ENCODE results near the gene RAET1E.
"Not testable (repeated sequence)": the region's sequence is repeated elsewhere in the genome, so short reads cannot be mapped to it uniquely, and the experiment has no call there.

RAET1E gene

DNA sequence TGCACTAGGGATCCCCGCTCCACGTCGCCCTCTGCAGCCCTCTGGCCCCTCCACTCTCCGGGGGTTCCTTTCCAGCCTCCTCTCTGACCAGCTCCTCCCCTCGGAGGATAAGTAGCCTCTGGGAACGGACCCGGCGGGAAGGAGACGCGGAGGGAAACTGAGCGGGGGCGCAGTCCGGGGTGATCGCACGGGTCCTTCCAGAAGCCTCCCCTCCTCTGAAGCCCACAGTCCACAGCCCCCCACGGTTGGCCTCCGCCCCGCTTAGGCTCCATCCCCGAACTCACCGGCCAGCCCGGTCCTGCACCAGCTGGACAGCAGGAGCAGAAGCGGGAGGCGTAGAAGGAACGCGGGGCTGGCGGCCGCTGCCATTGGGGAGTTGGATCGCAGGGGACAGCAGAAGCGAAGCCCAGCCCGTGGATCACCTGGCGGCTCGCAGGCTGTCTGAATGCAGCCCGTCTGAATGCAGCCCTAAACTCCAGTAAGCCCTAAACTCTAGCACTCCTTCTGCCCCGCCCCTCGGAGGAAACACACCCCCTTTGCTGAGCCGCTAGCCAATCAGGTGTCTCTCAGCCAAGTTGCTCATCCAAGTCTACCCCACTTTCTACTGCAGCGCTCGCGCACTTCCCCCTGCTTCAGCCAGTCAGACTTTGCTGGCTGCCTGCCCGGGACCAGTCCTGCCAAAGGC, 24.9 kb upstream of the RAET1E start, which contains the start of gene RAET1G:
RAET1G (minus strand) TSS at position 480 of the 685 bp plus-strand sequence; CDS start at position 369, 111 bp downstream.
- DNase-seq = peak; percentile 74 to 75
- TF ChIP-seq POLR2A (IDR thresholded peaks at IDR 0.05; ENCODE audit: low read length) (no peak), GATA1 (IDR thresholded peaks at IDR 0.05; ENCODE audit: low read depth, low read length) (no peak)

DNA sequence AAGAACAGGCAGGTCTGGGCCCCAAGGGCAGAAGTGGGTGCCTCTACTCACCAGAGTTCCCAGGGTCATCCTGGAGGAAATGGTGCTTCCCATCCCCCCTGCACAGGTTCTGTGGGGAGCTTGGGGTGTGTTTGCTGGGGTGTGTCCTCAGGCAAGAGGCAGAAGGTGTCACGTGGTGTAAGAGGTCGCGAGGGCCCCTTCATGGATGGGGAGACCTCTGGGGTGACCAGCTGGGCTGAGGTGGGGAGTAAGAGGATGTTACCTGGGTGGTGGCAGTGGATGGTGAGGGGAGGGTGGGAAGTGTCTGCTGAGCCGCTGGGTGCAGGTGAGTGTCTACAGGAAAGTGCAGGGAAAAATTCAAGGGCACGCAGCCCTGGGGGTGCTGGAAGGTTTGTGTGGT, 24.2 kb upstream of the RAET1E start:
- not testable (repeated sequence) for DNase-seq

DNA sequence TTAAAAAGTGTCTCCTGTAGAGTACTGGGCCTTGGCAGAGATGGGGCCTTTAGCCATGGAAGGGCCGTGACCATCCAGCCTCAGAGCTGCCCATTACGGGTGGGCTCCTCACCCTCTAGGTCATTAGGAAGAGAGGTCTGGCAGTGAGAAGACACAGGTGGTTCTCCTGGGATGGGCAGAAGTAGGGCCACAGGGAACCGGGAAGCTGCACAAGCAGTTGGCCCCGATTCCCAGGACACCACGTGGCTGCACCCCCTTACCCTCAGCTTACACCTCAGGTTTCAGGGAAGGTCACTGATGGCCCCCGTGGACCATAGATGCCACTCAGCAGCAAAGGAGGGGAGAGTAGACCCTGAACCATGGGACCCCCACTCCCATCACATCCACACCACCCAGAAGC, 23.4 kb upstream of the RAET1E start:
- no peak for DNase-seq
- TF ChIP-seq POLR2A (IDR thresholded peaks at IDR 0.05; ENCODE audit: low read length) = no peak
- TF ChIP-seq GATA1 (IDR thresholded peaks at IDR 0.05; ENCODE audit: low read depth, low read length) = no peak

GRCh38 chr6:149919834-149920225, 21.9 kb upstream of the RAET1E start:
- no peak for DNase-seq
- TF ChIP-seq GATA1 (IDR thresholded peaks at IDR 0.05; ENCODE audit: low read depth, low read length) = no peak
- no peak for TF ChIP-seq POLR2A (IDR thresholded peaks at IDR 0.05; ENCODE audit: low read length)

DNA sequence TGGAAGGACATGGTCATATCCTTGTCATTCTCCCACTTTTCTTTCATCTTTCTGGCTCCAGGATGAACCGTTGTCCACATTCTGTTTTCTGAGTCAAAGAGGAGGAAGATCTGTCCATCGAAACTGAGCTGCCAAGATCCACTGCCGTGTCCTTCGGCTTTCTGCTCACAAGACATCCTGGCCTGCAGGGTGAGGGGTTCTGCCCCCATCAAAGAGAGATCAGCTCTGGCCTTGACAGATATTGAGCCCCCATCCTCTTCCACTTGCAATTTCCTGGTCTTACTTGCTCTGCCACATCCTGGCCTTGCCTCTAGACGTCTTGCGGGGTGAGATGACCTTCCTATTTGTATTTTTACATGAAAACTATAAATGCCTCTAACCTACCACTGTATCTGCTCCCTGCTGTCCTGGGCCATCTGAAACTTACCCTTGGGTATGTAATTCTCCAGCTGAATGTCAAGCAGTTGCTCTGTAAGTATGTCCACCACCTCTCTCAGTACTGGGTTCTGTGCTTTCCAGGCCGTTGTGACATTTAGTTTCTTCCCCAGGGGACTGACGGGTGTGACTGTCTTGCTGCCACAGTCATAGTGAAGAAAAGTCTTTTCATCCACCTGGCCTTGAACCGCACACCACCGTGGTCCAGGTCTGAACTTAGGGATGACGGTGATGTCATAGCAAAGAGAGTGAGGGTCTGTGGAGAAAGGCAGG, 21.4 kb upstream of the RAET1E start:
- not testable (repeated sequence) for DNase-seq

GRCh38 chr6:149918151-149918905, 20.4 kb upstream of the RAET1E start:
- DNase-seq = no peak
- TF ChIP-seq POLR2A (IDR thresholded peaks at IDR 0.05; ENCODE audit: low read length) (no peak), GATA1 (IDR thresholded peaks at IDR 0.05; ENCODE audit: low read depth, low read length) (no peak)

DNA sequence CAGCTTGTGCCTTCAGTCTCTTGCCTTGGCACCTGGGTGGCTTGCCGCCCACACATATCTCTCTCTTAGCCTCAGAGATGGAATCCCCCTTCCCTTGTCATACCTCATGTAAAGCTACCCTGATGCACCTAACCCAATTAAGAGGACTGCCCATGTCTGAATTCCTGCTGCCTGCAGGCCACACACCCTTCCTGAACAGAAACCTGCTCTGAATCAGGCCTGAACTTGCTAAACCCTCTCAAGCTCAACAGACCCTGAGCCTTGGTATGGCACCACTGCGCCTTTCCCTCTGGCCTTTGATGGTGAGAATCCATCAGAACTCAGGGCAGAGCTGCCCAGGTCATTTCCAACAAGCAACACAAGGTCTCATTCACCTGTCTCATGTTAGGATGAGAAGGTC, 19.8 kb upstream of the RAET1E start:
- DNase-seq = no peak
- TF ChIP-seq GATA1 (IDR thresholded peaks at IDR 0.05; ENCODE audit: low read depth, low read length) = no peak
- TF ChIP-seq POLR2A (IDR thresholded peaks at IDR 0.05; ENCODE audit: low read length) = no peak

DNA sequence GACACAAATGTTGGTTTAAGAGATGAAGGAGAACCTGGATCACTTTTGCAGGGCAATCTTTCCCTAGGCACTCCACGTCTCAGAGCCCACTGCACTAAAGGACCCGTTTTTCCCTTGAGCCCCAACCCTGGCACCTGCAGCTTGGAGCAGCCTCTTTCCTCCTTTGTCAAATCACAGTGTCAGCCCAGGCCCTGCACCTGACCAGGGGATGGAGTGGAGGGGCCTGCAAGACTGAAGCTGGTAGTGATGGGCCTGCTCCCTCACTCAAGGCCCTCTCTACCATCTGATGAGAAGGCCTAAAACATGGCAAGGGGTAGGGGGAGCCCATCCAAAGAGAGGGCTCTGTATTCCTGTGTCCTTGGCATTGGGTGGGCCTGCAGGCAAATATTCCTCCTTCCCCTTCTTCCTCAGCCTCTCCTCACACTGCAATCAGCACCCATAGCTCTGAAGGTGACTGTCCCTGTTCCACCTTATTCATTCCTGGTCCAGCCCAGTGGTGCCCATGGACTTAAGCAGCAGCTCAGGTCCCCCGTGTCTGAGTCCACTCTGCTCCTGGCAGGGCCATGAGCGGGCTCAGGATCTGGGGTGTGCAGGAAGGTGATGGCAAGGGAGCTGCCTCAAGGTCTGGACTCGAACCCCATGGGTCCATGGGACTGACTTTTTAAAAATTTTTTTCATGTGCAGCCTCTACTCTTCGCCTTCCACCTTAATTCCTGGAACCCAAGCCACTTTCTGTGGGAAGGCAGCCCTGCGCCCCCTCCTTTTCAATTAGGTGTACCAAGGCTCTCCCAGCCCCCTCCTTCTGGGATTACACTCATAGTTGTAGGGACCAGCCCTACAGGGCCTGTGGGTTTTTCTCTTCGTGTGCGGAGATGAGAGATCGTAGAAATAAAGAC, 18.3 kb upstream of the RAET1E start:
- no peak for TF ChIP-seq POLR2A (IDR thresholded peaks at IDR 0.05; ENCODE audit: low read length)
- no peak for TF ChIP-seq GATA1 (IDR thresholded peaks at IDR 0.05; ENCODE audit: low read depth, low read length)
- no peak for DNase-seq

GRCh38 chr6:149913540-149914240, 15.8 kb upstream of the RAET1E start:
- no peak for DNase-seq
- no peak for TF ChIP-seq POLR2A (IDR thresholded peaks at IDR 0.05; ENCODE audit: low read length)
- TF ChIP-seq GATA1 (IDR thresholded peaks at IDR 0.05; ENCODE audit: low read depth, low read length) = no peak

DNA sequence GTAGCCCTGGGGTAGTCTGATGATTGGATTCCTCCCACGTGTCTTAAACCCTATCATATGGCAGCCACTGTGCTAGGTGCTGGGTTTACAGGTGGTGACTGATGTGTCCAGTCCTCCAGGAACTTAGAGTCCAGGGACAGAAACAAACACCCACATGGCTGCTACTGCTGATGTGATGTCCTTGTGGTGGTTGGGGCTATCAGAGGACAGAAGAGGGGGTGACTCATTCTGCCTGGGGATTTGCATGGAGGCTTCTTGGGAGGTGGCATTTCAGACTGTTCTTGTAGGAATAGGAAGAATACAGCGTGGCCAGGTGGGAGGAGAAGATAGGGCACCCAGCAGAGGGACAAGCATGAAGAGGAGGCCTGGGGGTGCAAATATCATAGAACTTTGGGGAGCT, 15.2 kb upstream of the RAET1E start:
- TF ChIP-seq GATA1 (IDR thresholded peaks at IDR 0.05; ENCODE audit: low read depth, low read length) = no peak
- TF ChIP-seq POLR2A (IDR thresholded peaks at IDR 0.05; ENCODE audit: low read length) = no peak
- no peak for DNase-seq

GRCh38 chr6:149912680-149913079, 14.8 kb upstream of the RAET1E start:
- not testable (repeated sequence) for DNase-seq

DNA sequence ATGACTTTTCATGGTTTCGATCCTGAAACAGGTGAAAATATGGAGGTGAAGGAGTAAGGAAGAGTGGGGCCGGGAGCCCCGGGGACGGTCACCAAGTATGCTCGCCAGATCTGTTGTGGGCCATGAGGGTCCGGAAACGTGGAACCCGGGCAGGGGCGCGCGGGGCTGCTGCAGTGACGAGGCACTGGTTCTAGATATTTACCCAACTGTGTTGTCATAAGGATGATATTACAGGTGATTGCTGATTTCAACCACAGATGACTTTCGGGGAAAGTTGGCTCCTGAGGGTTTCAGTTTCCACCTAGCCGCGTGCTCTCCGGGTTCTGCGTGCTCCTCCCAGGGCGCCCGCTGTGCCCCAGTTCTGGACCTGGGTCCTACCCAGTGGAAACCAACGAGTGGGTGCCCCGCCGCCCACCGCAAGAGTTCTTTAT, 12.8 kb upstream of the RAET1E start:
- DNase-seq = no peak
- TF ChIP-seq GATA1 (IDR thresholded peaks at IDR 0.05; ENCODE audit: low read depth, low read length) = no peak
- no peak for TF ChIP-seq POLR2A (IDR thresholded peaks at IDR 0.05; ENCODE audit: low read length)

DNA sequence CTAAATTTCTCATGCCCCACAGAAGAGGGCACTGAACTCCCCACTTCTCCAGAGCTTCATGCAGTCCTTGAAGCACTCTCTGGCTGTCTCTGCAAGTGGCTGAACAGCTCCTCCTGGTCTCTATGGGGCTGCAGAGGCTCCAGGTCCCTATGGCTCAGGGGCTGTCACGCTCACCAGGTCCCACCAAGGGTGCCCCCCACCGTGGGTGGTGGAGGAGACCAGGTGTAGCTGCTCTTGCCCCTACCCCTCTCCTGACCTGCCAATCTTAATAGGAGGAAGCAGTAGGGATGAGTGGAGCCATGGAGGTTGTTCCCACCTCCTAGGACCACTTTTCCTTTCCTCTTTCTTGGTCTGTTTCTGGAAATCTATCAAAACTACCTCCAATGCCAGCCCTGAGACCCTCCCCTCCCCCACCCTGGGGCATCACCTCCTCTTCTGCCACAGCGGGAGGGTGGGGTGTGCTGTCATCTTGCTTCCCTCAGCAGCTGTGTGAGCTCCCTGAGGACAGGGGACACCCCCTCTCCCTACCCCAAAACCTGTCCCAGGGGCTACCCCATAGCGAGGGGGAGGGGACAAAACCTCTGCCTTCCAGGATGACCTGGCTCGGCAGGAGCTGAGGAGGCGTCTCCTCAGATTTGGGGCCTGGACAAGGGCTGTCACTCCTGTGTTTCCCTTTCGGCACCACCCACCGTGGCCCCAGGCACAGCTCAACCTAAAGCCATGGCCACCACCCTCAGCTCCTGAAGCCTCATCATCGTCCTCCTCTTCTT, 12.0 kb upstream of the RAET1E start:
- TF ChIP-seq POLR2A (IDR thresholded peaks at IDR 0.05; ENCODE audit: low read length) (no peak), GATA1 (IDR thresholded peaks at IDR 0.05; ENCODE audit: low read depth, low read length) (no peak)

GRCh38 chr6:149908480-149908879, 10.6 kb upstream of the RAET1E start:
- DNase-seq = not testable (repeated sequence)

More for the DNA sequence above, 12.0 kb upstream of the RAET1E start:
- DNase-seq = no peak
